ENCODE results near the gene DGLUCY.

Gene DGLUCY

GRCh38 chr14:91158091-91158790 lies 44.4 kb downstream of the DGLUCY start:
- Histone ChIP-seq H3K36me3 (ENCODE audit: insufficient read depth, low read length) (peaks cover 43% of the 10 kb centered on the region), H3K9ac (ENCODE audit: low read length) (no peak overlapping the region), H3K4me3 (ENCODE audit: low read depth in 1 of 2, low read length in 2 of 2) (no peak overlapping the region), H3K9me3 (ENCODE audit: low read length) (no peaks in the 10 kb centered on the region), H3K4me1 (ENCODE audit: insufficient read depth, low read length) (peaks cover 34% of the 10 kb centered on the region), H3K27me3 (ENCODE audit: control insufficient read depth in 1 of 2, insufficient read depth in 2 of 2, low read length in 2 of 2) (no peaks in the 10 kb centered on the region), H3K27ac (ENCODE audit: low read depth, low read length) (no peak overlapping the region)

- Histone ChIP-seq H3K9ac (ENCODE audit: low read length) (no peak overlapping the region), H3K27me3 (ENCODE audit: control insufficient read depth in 1 of 2, insufficient read depth in 2 of 2, low read length in 2 of 2) (no peaks in the 10 kb centered on the region), H3K27ac (ENCODE audit: low read depth, low read length) (no peak overlapping the region), H3K4me1 (ENCODE audit: insufficient read depth, low read length) (peaks cover 28% of the 10 kb centered on the region), H3K36me3 (ENCODE audit: insufficient read depth, low read length) (peaks cover 48% of the 10 kb centered on the region), H3K9me3 (ENCODE audit: low read length) (no peaks in the 10 kb centered on the region), H3K4me3 (ENCODE audit: low read depth in 1 of 2, low read length in 2 of 2) (no peak overlapping the region)
These were observed 45.3 kb downstream of the DGLUCY start for GRCh38 chr14:91159182-91159581.

GRCh38 chr14:91159906-91160305 lies 46.0 kb downstream of the DGLUCY start:
- H3K4me3 ChIP-seq (ENCODE audit: low read depth in 1 of 2, low read length in 2 of 2) = no peak overlapping the region
- H3K27ac ChIP-seq (ENCODE audit: low read depth, low read length) = no peak overlapping the region
- H3K4me1 ChIP-seq (ENCODE audit: insufficient read depth, low read length) = peaks cover 20% of the 10 kb centered on the region
- H3K9ac ChIP-seq (ENCODE audit: low read length) = no peak overlapping the region
- no peaks in the 10 kb centered on the region for H3K27me3 ChIP-seq (ENCODE audit: control insufficient read depth in 1 of 2, insufficient read depth in 2 of 2, low read length in 2 of 2)
- no peaks in the 10 kb centered on the region for H3K9me3 ChIP-seq (ENCODE audit: low read length)
- H3K36me3 ChIP-seq (ENCODE audit: insufficient read depth, low read length) = peaks cover 54% of the 10 kb centered on the region

GRCh38 chr14:91163316-91163715 lies 49.4 kb downstream of the DGLUCY start:
- peaks cover under 1% of the 10 kb centered on the region for H3K4me1 ChIP-seq (ENCODE audit: insufficient read depth, low read length)
- H3K9me3 ChIP-seq (ENCODE audit: low read length) = no peaks in the 10 kb centered on the region
- H3K9ac ChIP-seq (ENCODE audit: low read length) = no peak overlapping the region
- H3K4me3 ChIP-seq (ENCODE audit: low read depth in 1 of 2, low read length in 2 of 2) = no peak overlapping the region
- H3K36me3 ChIP-seq (ENCODE audit: insufficient read depth, low read length) = peaks cover 74% of the 10 kb centered on the region
- no peaks in the 10 kb centered on the region for H3K27me3 ChIP-seq (ENCODE audit: control insufficient read depth in 1 of 2, insufficient read depth in 2 of 2, low read length in 2 of 2)
- no peak overlapping the region for H3K27ac ChIP-seq (ENCODE audit: low read depth, low read length)

- H3K4me3 ChIP-seq (ENCODE audit: low read depth in 1 of 2, low read length in 2 of 2) = no peak overlapping the region
- H3K36me3 ChIP-seq (ENCODE audit: insufficient read depth, low read length) = peaks cover 69% of the 10 kb centered on the region
- no peak overlapping the region for H3K9ac ChIP-seq (ENCODE audit: low read length)
- no peak overlapping the region for H3K27ac ChIP-seq (ENCODE audit: low read depth, low read length)
- no peaks in the 10 kb centered on the region for H3K27me3 ChIP-seq (ENCODE audit: control insufficient read depth in 1 of 2, insufficient read depth in 2 of 2, low read length in 2 of 2)
- H3K9me3 ChIP-seq (ENCODE audit: low read length) = no peaks in the 10 kb centered on the region
- H3K4me1 ChIP-seq (ENCODE audit: insufficient read depth, low read length) = peaks cover 2% of the 10 kb centered on the region
These were observed 50.8 kb downstream of the DGLUCY start for GRCh38 chr14:91164676-91165075.

GRCh38 chr14:91167380-91167770 lies 53.5 kb downstream of the DGLUCY start:
- Histone ChIP-seq H3K4me1 (ENCODE audit: insufficient read depth, low read length) (peaks cover 26% of the 10 kb centered on the region), H3K36me3 (ENCODE audit: insufficient read depth, low read length) (peaks cover 50% of the 10 kb centered on the region), H3K27ac (ENCODE audit: low read depth, low read length) (no peak overlapping the region)

GRCh38 chr14:91169951-91170350 lies 56.1 kb downstream of the DGLUCY start:
- Histone ChIP-seq H3K27me3 (ENCODE audit: control insufficient read depth in 1 of 2, insufficient read depth in 2 of 2, low read length in 2 of 2) (no peaks in the 10 kb centered on the region), H3K4me3 (ENCODE audit: low read depth in 1 of 2, low read length in 2 of 2) (no peak overlapping the region), H3K27ac (ENCODE audit: low read depth, low read length) (peak overlapping the region; percentile 91), H3K36me3 (ENCODE audit: insufficient read depth, low read length) (peaks cover 43% of the 10 kb centered on the region), H3K9me3 (ENCODE audit: low read length) (no peaks in the 10 kb centered on the region), H3K9ac (ENCODE audit: low read length) (no peak overlapping the region), H3K4me1 (ENCODE audit: insufficient read depth, low read length) (peaks cover 36% of the 10 kb centered on the region)

More at GRCh38 chr14:91167380-91167770, 53.5 kb downstream of the DGLUCY start:
- Histone ChIP-seq H3K9ac (ENCODE audit: low read length) (no peak overlapping the region), H3K27me3 (ENCODE audit: control insufficient read depth in 1 of 2, insufficient read depth in 2 of 2, low read length in 2 of 2) (no peaks in the 10 kb centered on the region), H3K4me3 (ENCODE audit: low read depth in 1 of 2, low read length in 2 of 2) (no peak overlapping the region), H3K9me3 (ENCODE audit: low read length) (no peaks in the 10 kb centered on the region)

GRCh38 chr14:91170504-91171121 lies 56.7 kb downstream of the DGLUCY start:
- H3K27ac ChIP-seq (ENCODE audit: low read depth, low read length) = peak overlapping the region; percentile 91

GRCh38 chr14:91171291-91171690 lies 57.4 kb downstream of the DGLUCY start:
- no peak overlapping the region for H3K4me3 ChIP-seq (ENCODE audit: low read depth in 1 of 2, low read length in 2 of 2)
- H3K9ac ChIP-seq (ENCODE audit: low read length) = no peak overlapping the region

More at GRCh38 chr14:91170504-91171121, 56.7 kb downstream of the DGLUCY start:
- Histone ChIP-seq H3K4me3 (ENCODE audit: low read depth in 1 of 2, low read length in 2 of 2) (no peak overlapping the region), H3K36me3 (ENCODE audit: insufficient read depth, low read length) (peaks cover 43% of the 10 kb centered on the region), H3K9ac (ENCODE audit: low read length) (no peak overlapping the region), H3K4me1 (ENCODE audit: insufficient read depth, low read length) (peaks cover 36% of the 10 kb centered on the region), H3K27me3 (ENCODE audit: control insufficient read depth in 1 of 2, insufficient read depth in 2 of 2, low read length in 2 of 2) (no peaks in the 10 kb centered on the region), H3K9me3 (ENCODE audit: low read length) (no peaks in the 10 kb centered on the region)

GRCh38 chr14:91173221-91173670 lies 59.4 kb downstream of the DGLUCY start:
- H3K9me3 ChIP-seq (ENCODE audit: low read length) = no peaks in the 10 kb centered on the region
- H3K27ac ChIP-seq (ENCODE audit: low read depth, low read length) = no peak overlapping the region
- no peak overlapping the region for H3K9ac ChIP-seq (ENCODE audit: low read length)
- H3K36me3 ChIP-seq (ENCODE audit: insufficient read depth, low read length) = peaks cover 32% of the 10 kb centered on the region
- H3K4me1 ChIP-seq (ENCODE audit: insufficient read depth, low read length) = peaks cover 43% of the 10 kb centered on the region
- no peak overlapping the region for H3K4me3 ChIP-seq (ENCODE audit: low read depth in 1 of 2, low read length in 2 of 2)
- H3K27me3 ChIP-seq (ENCODE audit: control insufficient read depth in 1 of 2, insufficient read depth in 2 of 2, low read length in 2 of 2) = no peaks in the 10 kb centered on the region

More at GRCh38 chr14:91171291-91171690, 57.4 kb downstream of the DGLUCY start:
- H3K4me1 ChIP-seq (ENCODE audit: insufficient read depth, low read length) = peaks cover 36% of the 10 kb centered on the region
- H3K36me3 ChIP-seq (ENCODE audit: insufficient read depth, low read length) = peaks cover 43% of the 10 kb centered on the region
- no peaks in the 10 kb centered on the region for H3K9me3 ChIP-seq (ENCODE audit: low read length)
- peak overlapping the region; percentile 91 for H3K27ac ChIP-seq (ENCODE audit: low read depth, low read length)
- no peaks in the 10 kb centered on the region for H3K27me3 ChIP-seq (ENCODE audit: control insufficient read depth in 1 of 2, insufficient read depth in 2 of 2, low read length in 2 of 2)

- Histone ChIP-seq H3K4me3 (ENCODE audit: low read depth in 1 of 2, low read length in 2 of 2) (no peak overlapping the region), H3K4me1 (ENCODE audit: insufficient read depth, low read length) (peaks cover 43% of the 10 kb centered on the region), H3K36me3 (ENCODE audit: insufficient read depth, low read length) (peaks cover 27% of the 10 kb centered on the region), H3K9ac (ENCODE audit: low read length) (no peak overlapping the region), H3K27me3 (ENCODE audit: control insufficient read depth in 1 of 2, insufficient read depth in 2 of 2, low read length in 2 of 2) (no peaks in the 10 kb centered on the region), H3K9me3 (ENCODE audit: low read length) (no peaks in the 10 kb centered on the region), H3K27ac (ENCODE audit: low read depth, low read length) (no peak overlapping the region)
These were observed 60.0 kb downstream of the DGLUCY start for GRCh38 chr14:91173904-91174303.
